GM12878 (cell line): ENCODE results near the gene RSAD2. TPM values are rescaled to one million over a fixed set of nuclear protein-coding genes. Genes with fewer than 3 reads are reported as not detected.
A peak's percentile ranks its signal among the peaks of the same experiment; 100 is the strongest.

Experiments
- ASH2L ChIP-seq: fragments of 300-600, 200-600 bp; sonication (generic); IDR thresholded peaks from 2 replicates; pipeline ENCODE4 v1.6.1; 2017; ENCODE audit warnings: low read depth, mild to moderate bottlenecking, borderline replicate concordance
- BHLHE40 ChIP-seq, 2 experiments: fragments of 450-650 bp in 1 of 2; IDR thresholded peaks; 2 replicates each; pipeline ENCODE4 v1.6.1; 2011 to 2017; ENCODE audit warnings: low read depth in 2 of 2, borderline replicate concordance in 1 of 2, improper control_type of control experiment in 1 of 2, low read length in 1 of 2, mild to moderate bottlenecking in 1 of 2
- CBX5 ChIP-seq: sonication (generic); IDR thresholded peaks from 2 replicates; pipeline ENCODE4 v1.6.1; 2016; ENCODE audit warnings: low read depth, moderate library complexity, mild to moderate bottlenecking, inconsistent platforms
- CHD2 ChIP-seq: IDR thresholded peaks from 2 replicates; pipeline ENCODE4 v1.6.1; 2011; ENCODE audit warnings: low read depth, low read length, improper control_type of control experiment, borderline replicate concordance
- CREB1 ChIP-seq: IDR thresholded peaks from 2 replicates; pipeline ENCODE4 v1.6.1; 2012; ENCODE audit warnings: low read depth, mild to moderate bottlenecking, inconsistent platforms
- CREM ChIP-seq: IDR thresholded peaks from 2 replicates; pipeline ENCODE4 v1.6.1; 2014; ENCODE audit warnings: antibody characterized with exemption, low read depth
- DPF2 ChIP-seq: fragments of 450-650 bp; IDR thresholded peaks from 2 replicates; pipeline ENCODE4 v1.6.1; 2017; ENCODE audit warnings: mild to moderate bottlenecking
- ESRRA ChIP-seq: IDR thresholded peaks from 2 replicates; pipeline ENCODE4 v1.6.1; 2012; ENCODE audit warnings: mild to moderate bottlenecking, low read length, improper control_type of control experiment
- IRF3 ChIP-seq: fragments of 450-650 bp; IDR thresholded peaks from 2 replicates; pipeline ENCODE4 v1.6.1; 2014; ENCODE audit warnings: mild to moderate bottlenecking
- JUND ChIP-seq: IDR thresholded peaks from 2 replicates; pipeline ENCODE4 v1.6.1; 2012; ENCODE audit warnings: low read depth, mild to moderate bottlenecking, low read length, improper control_type of control experiment, moderate library complexity
- KDM1A ChIP-seq: fragments of 200-600 bp; sonication (generic); IDR thresholded peaks from 2 replicates; pipeline ENCODE4 v1.6.1; 2016; ENCODE audit warnings: borderline replicate concordance
- MTA2 ChIP-seq: fragments of 450-650 bp; IDR thresholded peaks from 2 replicates; pipeline ENCODE4 v1.6.1; 2016; ENCODE audit warnings: low read depth, mild to moderate bottlenecking, moderate library complexity
- NBN ChIP-seq: fragments of 450-650 bp; IDR thresholded peaks from 2 replicates; pipeline ENCODE4 v1.6.1; 2016
- NR2C1 ChIP-seq: fragments of 450-650 bp; IDR thresholded peaks from 2 replicates; pipeline ENCODE4 v1.6.1; 2017; ENCODE audit warnings: antibody characterized with exemption, mild to moderate bottlenecking, moderate library complexity
- NR2F1 ChIP-seq: fragments of 450-650 bp; conservative IDR thresholded peaks from 2 replicates; pipeline ENCODE4 v1.6.1; 2017; ENCODE audit warnings: mild to moderate bottlenecking
- PAX8 ChIP-seq: fragments of 450-650 bp; IDR thresholded peaks from 2 replicates; pipeline ENCODE4 v1.6.1; 2017; ENCODE audit warnings: mild to moderate bottlenecking, moderate library complexity
- PML ChIP-seq: IDR thresholded peaks from 2 replicates; pipeline ENCODE4 v1.6.1; 2012; ENCODE audit warnings: low read length, inconsistent platforms
- RB1 ChIP-seq: fragments of 450-650 bp; formaldehyde crosslinking; IDR thresholded peaks from 2 replicates; pipeline ENCODE4 v1.6.1; 2017; ENCODE audit warnings: mild to moderate bottlenecking, borderline replicate concordance
- SIX5 ChIP-seq: IDR thresholded peaks from 2 replicates; pipeline ENCODE4 v1.6.1; 2011; ENCODE audit warnings: mild to moderate bottlenecking, low read depth, low read length, moderate library complexity; ENCODE audit not compliant: severe bottlenecking
- STAT1 ChIP-seq: fragments of 450-650 bp; conservative IDR thresholded peaks from 2 replicates; pipeline ENCODE4 v1.6.1; 2014; ENCODE audit warnings: antibody characterized with exemption, mild to moderate bottlenecking
- STAT3 ChIP-seq: IDR thresholded peaks from 2 replicates; pipeline ENCODE4 v1.6.1; 2011; ENCODE audit warnings: low read depth, low read length, improper control_type of control experiment
- SUPT20H ChIP-seq: IDR thresholded peaks from 2 replicates; pipeline ENCODE4 v1.6.1; 2011; ENCODE audit warnings: low read depth, mild to moderate bottlenecking, low read length, moderate library complexity, borderline replicate concordance; ENCODE audit not compliant: control insufficient read depth
- WRNIP1 ChIP-seq: IDR thresholded peaks from 2 replicates; pipeline ENCODE4 v1.6.1; 2011; ENCODE audit warnings: low read depth, low read length, improper control_type of control experiment, borderline replicate concordance
- ZZZ3 ChIP-seq: IDR thresholded peaks from 2 replicates; pipeline ENCODE4 v1.6.1; 2011; ENCODE audit warnings: low read depth; ENCODE audit not compliant: control insufficient read depth, insufficient read length
- polyA plus RNA-seq, 11 experiments: library from polyadenylated mRNA; depleted of rRNA in 4 of 11; unstranded in 6 of 11; stranded (reverse) in 5 of 11; fragments of >200 nt; fragmentation: Nextera tagmentation in 4 of 11; fragmentation: Illumina TruSeq in 1 of 11; extraction: Ambion mirVana in 4 of 11; extraction: Trizol in 1 of 11; gene quantifications; 1 replicate in 1 of 11; 2 replicates in 10 of 11; pipeline versions ENCODE4 v1.2.1 to v1.2.3, GENCODE V29; 2011 to 2016; ENCODE audit warnings: inconsistent platforms in 2 of 11, missing spikeins in 2 of 11, low read depth in 1 of 11
- total RNA-seq, 4 experiments: library from RNA; depleted of rRNA in 3 of 4; stranded (reverse); fragments of >200 nt in 3 of 4; fragmentation: Illumina TruSeq in 1 of 4; extraction: Trizol in 1 of 4; gene quantifications; 2 replicates each; pipeline versions ENCODE4 v1.2.1 to v1.2.3, GENCODE V29; 2013 to 2021
- TF ChIP-seq, protein P1 (sequence below): IDR thresholded peaks from 2 replicates; pipeline ENCODE4 v1.6.1; 2011; ENCODE audit warnings: borderline replicate concordance, low read depth, mild to moderate bottlenecking, moderate library complexity, mixed read lengths, low read length; ENCODE audit not compliant: insufficient read depth; ENCODE audit errors: extremely low read length
- TF ChIP-seq, protein P2 (sequence below): fragments of 450-650 bp; formaldehyde crosslinking; IDR thresholded peaks from 2 replicates; pipeline ENCODE4 v1.4.0; 2022; ENCODE audit warnings: mild to moderate bottlenecking, moderate library complexity

RSAD2 gene
- total and polyA plus RNA-seq, 10 of the 15 experiments (the other 5 are each of a cell fraction or from before 2014, with no cell fraction given): 0.24 to 0.90 (median 0.69) TPM

GRCh38 chr2:6845312-6845711, 32.3 kb upstream of the RSAD2 start (continued):
- TF ChIP-seq BHLHE40 (IDR thresholded peaks at IDR 0.05; ENCODE audit: borderline replicate concordance in 1 of 2, low read depth in 2 of 2, low read length in 1 of 2) (no peak), WRNIP1 (0 out of 2 replicates have a peak, but pooled peaks have one; percentile 63), KDM1A (no peak), JUND (no peak), SUPT20H (no peak), STAT1 (no peak), CHD2 (no peak), PAX8 (no peak), STAT3 (no peak), SIX5 (no peak), ASH2L (no peak), NBN (0 out of 2 replicates have a peak, but pooled peaks have one; percentile 23), CREB1 (no peak), CBX5 (peak; percentile 100), RB1 (no peak), ZZZ3 (no peak), NR2C1 (no peak), NR2F1 (no peak), MTA2 (no peak), DPF2 (no peak), IRF3 (no peak), ESRRA (no peak), CREM (no peak), PML (no peak)
- TF ChIP-seq, protein P1, sequence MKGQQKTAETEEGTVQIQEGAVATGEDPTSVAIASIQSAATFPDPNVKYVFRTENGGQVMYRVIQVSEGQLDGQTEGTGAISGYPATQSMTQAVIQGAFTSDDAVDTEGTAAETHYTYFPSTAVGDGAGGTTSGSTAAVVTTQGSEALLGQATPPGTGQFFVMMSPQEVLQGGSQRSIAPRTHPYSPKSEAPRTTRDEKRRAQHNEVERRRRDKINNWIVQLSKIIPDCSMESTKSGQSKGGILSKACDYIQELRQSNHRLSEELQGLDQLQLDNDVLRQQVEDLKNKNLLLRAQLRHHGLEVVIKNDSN: peak; percentile 30
- TF ChIP-seq, protein P2, sequence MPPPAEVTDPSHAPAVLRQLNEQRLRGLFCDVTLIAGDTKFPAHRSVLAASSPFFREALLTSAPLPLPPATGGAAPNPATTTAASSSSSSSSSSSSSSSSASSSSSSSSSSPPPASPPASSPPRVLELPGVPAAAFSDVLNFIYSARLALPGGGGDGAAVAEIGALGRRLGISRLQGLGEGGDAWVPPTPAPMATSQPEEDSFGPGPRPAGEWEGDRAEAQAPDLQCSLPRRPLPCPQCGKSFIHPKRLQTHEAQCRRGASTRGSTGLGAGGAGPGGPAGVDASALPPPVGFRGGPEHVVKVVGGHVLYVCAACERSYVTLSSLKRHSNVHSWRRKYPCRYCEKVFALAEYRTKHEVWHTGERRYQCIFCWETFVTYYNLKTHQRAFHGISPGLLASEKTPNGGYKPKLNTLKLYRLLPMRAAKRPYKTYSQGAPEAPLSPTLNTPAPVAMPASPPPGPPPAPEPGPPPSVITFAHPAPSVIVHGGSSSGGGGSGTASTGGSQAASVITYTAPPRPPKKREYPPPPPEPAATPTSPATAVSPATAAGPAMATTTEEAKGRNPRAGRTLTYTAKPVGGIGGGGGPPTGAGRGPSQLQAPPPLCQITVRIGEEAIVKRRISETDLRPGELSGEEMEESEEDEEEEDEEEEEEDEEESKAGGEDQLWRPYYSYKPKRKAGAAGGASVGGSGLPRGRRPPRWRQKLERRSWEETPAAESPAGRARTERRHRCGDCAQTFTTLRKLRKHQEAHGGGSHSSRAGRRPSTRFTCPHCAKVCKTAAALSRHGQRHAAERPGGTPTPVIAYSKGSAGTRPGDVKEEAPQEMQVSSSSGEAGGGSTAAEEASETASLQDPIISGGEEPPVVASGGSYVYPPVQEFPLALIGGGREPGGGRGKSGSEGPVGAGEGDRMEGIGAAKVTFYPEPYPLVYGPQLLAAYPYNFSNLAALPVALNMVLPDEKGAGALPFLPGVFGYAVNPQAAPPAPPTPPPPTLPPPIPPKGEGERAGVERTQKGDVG (CRISPR knock-in tag): no peak
